T-helper 17 cell (primary cell): ENCODE data around the gene TNFSF11. TPM values are rescaled to one million over a fixed set of nuclear protein-coding genes. Genes with fewer than 3 reads are reported as not detected.

Source experiments
- ATAC-seq: fragments of 150-1000 bp; cut with Tn5 transposase; 2 replicates; pipeline ENCODE4 v1.10.0; 2021; ENCODE audit warnings: mild to moderate bottlenecking, moderate library complexity
- DNase-seq, 3 donors: peaks; one replicate each; pipeline versions ENCODE4 v3.0.0 to v3.0.0-alpha.2; 2020 to 2021
- H3K9me3 ChIP-seq: one replicate; pipeline ENCODE4 v1.7.0; 2013; ENCODE audit warnings: low read length, mild to moderate bottlenecking; ENCODE audit not compliant: control insufficient read depth, poor library complexity, severe bottlenecking
- H3K27ac Mint-ChIP-seq: one replicate; pipeline ENCODE4 v1.8.0; 2022; ENCODE audit warnings: mild to moderate bottlenecking, moderate library complexity, mixed read lengths
- H3K27me3 Mint-ChIP-seq: one replicate; pipeline ENCODE4 v1.8.0; 2022; ENCODE audit warnings: mixed read lengths
- H3K36me3 Mint-ChIP-seq: one replicate; pipeline ENCODE4 v1.8.0; 2022; ENCODE audit warnings: low read depth, mixed read lengths
- H3K4me1 Mint-ChIP-seq: one replicate; pipeline ENCODE4 v1.8.0; 2022; ENCODE audit warnings: mild to moderate bottlenecking, mixed read lengths
- H3K4me3 Mint-ChIP-seq: one replicate; pipeline ENCODE4 v1.8.0; 2022; ENCODE audit warnings: mild to moderate bottlenecking, moderate library complexity, mixed read lengths
- total RNA-seq, 4 donors: library from RNA in 2 of 4; stranded (reverse) in 2 of 4; gene quantifications; one replicate each; pipeline ENCODE4 v1.2.3 and lab custom pipeline; 2022 to 2026

TNFSF11 gene
- total RNA-seq, 2 donors from 2014 or later = not detected

DNA sequence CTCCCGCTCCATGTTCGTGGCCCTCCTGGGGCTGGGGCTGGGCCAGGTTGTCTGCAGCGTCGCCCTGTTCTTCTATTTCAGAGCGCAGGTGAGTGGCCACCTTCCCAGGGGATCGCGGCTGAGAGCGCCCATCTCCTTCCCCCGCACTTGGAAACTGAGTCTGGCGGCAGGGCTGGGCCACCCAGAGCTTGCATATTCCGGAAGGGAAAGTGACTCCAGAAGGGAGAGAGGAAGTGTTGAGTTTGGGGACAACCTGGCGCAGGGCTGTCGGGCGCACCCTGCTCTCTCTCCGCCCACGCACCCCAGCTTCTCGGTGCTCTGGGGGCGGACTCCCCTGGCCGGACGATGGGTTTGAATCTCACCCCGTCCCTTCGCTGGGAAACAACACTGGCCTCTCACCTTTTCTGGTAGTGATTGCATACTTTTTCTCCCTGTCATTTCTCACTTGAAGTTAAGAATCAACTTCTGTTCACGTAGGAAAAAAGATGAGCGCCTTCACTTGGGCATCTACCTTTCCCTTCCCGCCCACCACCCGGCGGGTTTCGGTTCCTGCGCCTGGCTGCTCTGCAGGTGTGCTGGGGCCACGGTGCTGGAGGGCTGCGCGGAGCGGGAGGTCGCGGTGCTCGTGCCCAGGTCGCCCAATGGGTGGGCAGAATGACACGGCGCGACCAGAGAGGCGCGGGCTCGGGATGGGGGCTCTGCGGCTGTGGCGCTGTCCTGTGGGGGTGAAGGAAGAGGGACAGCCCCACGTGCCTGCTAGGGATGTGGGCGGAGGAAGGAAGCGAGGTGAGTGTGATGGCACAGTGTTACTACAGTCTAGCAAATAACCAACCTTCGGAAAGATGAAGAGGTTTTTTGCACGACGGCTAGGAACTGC, 721 bp downstream of the TNFSF11 start:
- H3K36me3 Mint-ChIP-seq = peaks cover 3% of the 10 kb centered on the region
- no peaks in the 10 kb centered on the region for H3K9me3 ChIP-seq
- peak overlapping the region; percentile 92 for H3K4me3 Mint-ChIP-seq
- no peak overlapping the region for H3K27ac Mint-ChIP-seq
- ATAC-seq (peak; percentile 71), DNase-seq (no peak)
- H3K4me1 Mint-ChIP-seq = peaks cover 15% of the 10 kb centered on the region
- H3K27me3 Mint-ChIP-seq = peaks cover 57% of the 10 kb centered on the region

DNA sequence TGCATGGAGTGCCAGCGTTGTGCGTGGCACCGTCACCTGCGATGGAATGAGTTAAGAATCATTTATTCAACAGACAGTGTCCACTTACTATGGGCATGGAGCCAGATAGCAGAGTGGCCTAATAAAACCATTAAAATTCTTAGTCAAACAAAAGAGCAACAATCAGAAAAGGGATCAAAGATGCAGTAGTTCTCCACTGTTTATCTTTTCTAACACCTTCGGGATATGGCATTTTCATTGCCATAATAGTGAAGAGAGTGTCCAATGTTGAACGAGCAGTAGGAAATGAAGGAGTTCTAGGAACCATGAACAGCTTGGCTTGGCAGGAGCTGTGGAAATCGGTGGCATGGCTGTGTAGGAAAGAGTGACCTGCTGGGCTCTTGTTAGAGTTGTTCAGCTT, 2.0 kb downstream of the TNFSF11 start:
- H3K4me1 Mint-ChIP-seq = peaks cover 15% of the 10 kb centered on the region
- peaks cover 65% of the 10 kb centered on the region for H3K27me3 Mint-ChIP-seq
- ATAC-seq (no peak), DNase-seq (no peak)
- peak overlapping the region; percentile 92 for H3K4me3 Mint-ChIP-seq
- no peak overlapping the region for H3K27ac Mint-ChIP-seq
- H3K36me3 Mint-ChIP-seq = peaks cover 3% of the 10 kb centered on the region
- no peaks in the 10 kb centered on the region for H3K9me3 ChIP-seq

DNA sequence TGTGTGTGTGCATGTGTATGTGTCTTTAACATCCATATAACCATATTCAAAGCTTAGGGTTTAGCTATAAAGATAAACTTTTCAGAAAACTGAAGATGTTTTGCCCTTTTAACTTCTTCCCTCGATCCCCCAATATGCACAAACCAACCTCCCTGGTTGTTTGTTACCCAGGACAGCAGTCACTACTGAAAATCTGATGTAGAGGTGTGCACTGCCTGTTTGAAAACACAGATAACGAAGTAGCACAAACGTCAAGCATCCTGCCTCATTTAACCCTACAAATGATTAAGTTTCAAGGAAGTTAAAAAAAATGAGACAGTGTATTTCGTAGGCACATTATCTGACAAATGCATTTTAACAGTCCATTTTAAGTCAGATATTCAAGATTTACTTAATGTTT, 3.6 kb downstream of the TNFSF11 start:
- ATAC-seq (no peak), DNase-seq (no peak)
- H3K9me3 ChIP-seq = no peaks in the 10 kb centered on the region
- peaks cover 69% of the 10 kb centered on the region for H3K27me3 Mint-ChIP-seq
- peaks cover 3% of the 10 kb centered on the region for H3K36me3 Mint-ChIP-seq
- H3K4me1 Mint-ChIP-seq = peaks cover 15% of the 10 kb centered on the region
- H3K4me3 Mint-ChIP-seq = no peak overlapping the region
- no peak overlapping the region for H3K27ac Mint-ChIP-seq

DNA sequence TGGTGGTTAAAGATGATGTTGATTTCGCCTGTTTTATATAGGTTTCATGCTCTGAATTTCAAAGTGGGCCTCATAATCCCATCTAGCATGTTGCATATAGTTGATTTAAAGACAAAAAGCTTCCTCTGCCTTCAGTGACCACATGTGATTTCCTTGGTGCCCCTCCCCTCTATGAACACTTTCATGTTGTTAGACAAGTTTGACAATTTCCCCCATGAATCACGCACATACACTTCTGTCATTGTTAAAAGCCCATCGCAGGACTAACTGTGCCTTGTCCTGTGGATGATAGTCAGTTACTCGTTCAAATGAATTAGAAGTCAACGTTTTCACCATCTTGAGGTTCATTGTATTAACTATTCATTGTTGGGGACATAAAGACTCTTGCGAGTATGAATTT, 6.7 kb downstream of the TNFSF11 start:
- H3K27ac Mint-ChIP-seq = no peak overlapping the region
- H3K4me3 Mint-ChIP-seq = no peak overlapping the region
- no peaks in the 10 kb centered on the region for H3K4me1 Mint-ChIP-seq
- H3K27me3 Mint-ChIP-seq = peaks cover 49% of the 10 kb centered on the region
- no peaks in the 10 kb centered on the region for H3K36me3 Mint-ChIP-seq
- H3K9me3 ChIP-seq = no peaks in the 10 kb centered on the region
- ATAC-seq (no peak), DNase-seq (no peak)

DNA sequence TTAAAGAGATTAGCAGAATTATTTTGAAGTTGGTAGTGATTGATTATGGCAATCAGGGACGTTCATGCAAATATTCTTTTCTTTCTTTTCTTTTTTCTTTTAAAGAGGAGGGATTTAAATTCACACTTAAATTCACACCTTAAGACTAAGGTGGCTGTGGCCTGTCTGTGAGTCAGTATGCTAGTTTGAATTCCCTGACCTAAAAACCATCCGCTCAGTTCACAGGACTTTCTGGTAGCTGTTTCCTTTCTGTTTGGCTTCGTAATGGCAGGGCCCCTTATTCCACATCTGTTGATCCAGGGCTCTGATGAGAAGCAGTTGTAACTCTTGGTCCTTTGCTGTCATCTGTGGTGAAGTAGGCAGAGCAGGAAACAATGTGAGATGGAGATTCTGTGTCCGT, 7.5 kb downstream of the TNFSF11 start:
- Mint-ChIP-seq H3K27me3 (peaks cover 41% of the 10 kb centered on the region), H3K36me3 (no peaks in the 10 kb centered on the region), H3K4me1 (no peaks in the 10 kb centered on the region), H3K4me3 (no peak overlapping the region), H3K27ac (no peak overlapping the region)
- ATAC-seq (no peak), DNase-seq (no peak)
- H3K9me3 ChIP-seq = no peaks in the 10 kb centered on the region

DNA sequence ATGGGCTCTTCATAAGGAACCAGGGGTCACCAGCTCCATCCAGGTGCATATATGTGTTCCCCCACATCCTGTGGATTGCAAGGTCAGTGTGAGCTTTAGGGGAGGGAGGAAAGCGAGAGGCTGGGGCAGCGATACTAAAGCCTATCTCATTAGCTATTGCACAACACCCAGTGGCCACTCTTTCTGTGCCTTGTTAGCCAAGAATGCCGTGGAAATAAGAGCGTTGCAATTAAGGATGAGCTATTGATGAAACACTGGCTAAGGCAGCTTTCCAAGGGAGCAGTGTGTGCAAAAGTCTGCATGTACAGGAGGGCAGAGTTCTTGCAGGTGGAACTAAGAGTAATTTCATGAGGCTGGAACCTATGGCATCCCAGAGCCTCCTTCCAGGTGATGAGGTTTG, 17.6 kb downstream of the TNFSF11 start:
- H3K4me3 Mint-ChIP-seq = no peak overlapping the region
- H3K4me1 Mint-ChIP-seq = peaks cover 2% of the 10 kb centered on the region
- H3K36me3 Mint-ChIP-seq = no peaks in the 10 kb centered on the region
- ATAC-seq (no peak), DNase-seq (no peak)
- H3K27ac Mint-ChIP-seq = peak overlapping the region; percentile 77
- no peaks in the 10 kb centered on the region for H3K9me3 ChIP-seq
- peaks cover 63% of the 10 kb centered on the region for H3K27me3 Mint-ChIP-seq

DNA sequence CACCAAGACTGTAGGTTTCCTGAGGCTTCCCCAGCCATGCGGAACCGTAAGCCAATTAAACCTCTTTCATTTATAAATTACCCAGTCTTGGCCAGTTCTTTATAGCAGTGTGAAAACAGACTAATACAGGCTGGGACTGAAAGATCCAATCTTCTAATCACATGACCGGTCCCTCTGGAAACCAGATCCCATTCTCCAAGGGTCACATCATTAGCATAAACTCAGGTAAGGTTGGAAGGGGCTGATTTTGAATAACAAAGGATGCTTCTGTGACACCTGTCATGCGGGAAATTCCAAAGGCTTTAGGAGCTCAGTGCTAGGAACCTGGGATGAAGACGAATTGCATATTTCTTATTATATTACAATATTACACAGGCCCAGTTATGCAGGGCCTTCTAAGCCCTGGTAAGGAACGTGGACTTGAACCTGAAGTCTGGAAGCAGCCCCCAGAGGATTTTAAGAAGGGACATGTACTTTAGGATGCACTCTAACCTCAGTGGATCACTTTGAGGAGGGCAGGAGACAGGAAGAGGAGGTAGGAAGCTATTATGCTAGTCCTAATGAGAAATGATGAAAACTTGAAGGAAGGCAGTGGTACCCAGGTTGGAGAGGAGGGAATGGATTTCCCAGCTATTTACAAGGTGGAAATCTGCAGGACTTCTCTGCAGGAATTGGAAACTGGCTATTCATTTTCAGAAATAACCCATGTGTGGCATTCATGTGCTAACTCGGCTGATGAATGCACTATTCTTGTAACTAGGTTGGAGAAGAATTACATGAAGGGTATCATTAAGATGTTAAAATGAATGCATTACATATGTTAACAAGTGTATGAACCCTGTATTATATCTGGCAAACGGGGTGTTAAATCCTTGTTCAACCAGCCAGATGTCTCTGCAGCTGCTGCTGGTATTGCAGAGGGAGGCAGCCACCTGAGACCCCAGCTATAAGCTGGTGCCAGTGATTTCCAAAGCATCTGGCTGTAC, 19.3 kb downstream of the TNFSF11 start:
- no peak for ATAC-seq
- Mint-ChIP-seq H3K4me3 (no peak overlapping the region), H3K27me3 (peaks cover 55% of the 10 kb centered on the region)

DNA sequence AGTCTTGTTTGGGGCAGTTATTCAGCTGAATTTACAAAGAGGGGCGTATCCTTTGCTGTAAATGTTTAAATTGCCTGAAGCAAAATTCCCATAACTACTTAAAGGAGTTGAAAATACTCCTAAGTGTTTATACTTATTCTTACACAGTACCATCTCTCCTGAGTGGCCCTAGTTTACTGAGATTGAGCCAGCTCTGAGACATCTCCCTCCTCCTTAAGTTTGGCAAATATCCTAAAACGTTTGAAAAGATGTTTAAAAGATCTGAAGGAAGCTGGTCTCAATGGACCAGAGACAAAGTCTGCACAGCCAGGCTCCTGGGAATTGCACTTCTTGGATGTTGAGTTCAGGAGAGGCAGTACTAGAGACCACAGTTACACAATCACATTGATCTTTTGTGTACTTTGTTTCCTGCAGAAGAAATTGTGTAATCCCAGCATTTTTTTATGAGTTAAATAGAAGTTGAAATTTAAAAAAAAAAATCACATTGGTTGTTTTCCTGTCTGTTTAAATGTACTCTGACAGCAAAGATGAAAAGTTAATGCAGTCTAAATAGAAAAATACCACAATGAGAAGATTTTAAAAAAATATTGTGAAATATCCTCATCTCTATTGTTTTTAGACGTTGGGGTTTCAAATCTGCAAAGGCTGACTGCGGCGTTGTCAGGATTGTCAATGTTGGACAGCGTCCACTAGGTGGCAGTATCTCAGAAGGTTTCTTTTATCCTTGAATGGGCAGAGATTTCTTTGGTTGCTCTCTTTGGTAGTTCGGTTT, 20.7 kb downstream of the TNFSF11 start:
- Mint-ChIP-seq H3K4me1 (no peaks in the 10 kb centered on the region), H3K27ac (no peak overlapping the region)
- ATAC-seq = peak; percentile 56

More for the DNA sequence above, 19.3 kb downstream of the TNFSF11 start:
- no peak for DNase-seq
- peaks cover 2% of the 10 kb centered on the region for H3K4me1 Mint-ChIP-seq
- no peaks in the 10 kb centered on the region for H3K36me3 Mint-ChIP-seq
- no peak overlapping the region for H3K27ac Mint-ChIP-seq
- no peaks in the 10 kb centered on the region for H3K9me3 ChIP-seq

DNA sequence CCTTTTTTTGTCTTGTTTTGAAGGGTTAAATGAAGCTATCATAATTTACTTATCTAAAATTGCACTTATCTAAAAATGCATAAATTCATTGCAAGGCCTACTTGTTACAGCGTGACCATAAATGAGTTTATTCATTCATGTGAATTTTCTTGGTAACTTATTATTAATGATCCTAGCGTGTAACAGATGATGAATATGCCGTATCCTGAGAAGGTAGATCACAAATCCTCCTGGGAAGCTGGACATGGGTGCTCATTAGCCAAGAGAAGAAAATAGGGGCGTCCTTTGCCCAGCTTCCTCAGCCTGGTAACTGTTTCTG, 21.3 kb downstream of the TNFSF11 start:
- Mint-ChIP-seq H3K27ac (no peak overlapping the region), H3K4me3 (no peak overlapping the region), H3K4me1 (no peaks in the 10 kb centered on the region), H3K36me3 (no peaks in the 10 kb centered on the region), H3K27me3 (peaks cover 58% of the 10 kb centered on the region)
- no peaks in the 10 kb centered on the region for H3K9me3 ChIP-seq
- no peak for ATAC-seq
- DNase-seq = no peak

More for the DNA sequence above, 20.7 kb downstream of the TNFSF11 start:
- H3K27me3 Mint-ChIP-seq = peaks cover 63% of the 10 kb centered on the region
- DNase-seq = peak in 1 of 3 donors; percentile 35
- no peaks in the 10 kb centered on the region for H3K9me3 ChIP-seq
- no peak overlapping the region for H3K4me3 Mint-ChIP-seq
- no peaks in the 10 kb centered on the region for H3K36me3 Mint-ChIP-seq

DNA sequence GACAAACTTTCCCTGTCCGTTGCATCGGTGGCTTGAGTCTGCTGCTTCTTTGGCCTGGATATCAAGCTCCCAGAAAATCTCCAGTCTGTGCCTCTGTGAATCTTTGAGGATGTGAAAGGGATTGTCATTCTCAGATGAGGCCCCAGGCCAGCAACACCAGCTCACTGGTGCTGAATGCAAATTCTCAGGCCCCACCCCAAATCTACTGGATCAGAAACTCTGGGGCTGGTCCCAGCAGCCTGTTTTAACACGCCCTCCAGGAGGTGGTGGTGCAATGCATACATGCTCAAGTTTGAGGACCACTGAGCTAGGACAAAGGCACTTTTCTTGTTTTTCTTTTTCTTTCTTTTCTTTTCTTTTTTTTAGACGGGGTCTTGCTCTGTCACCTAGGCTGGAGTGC, 23.6 kb downstream of the TNFSF11 start:
- H3K27me3 Mint-ChIP-seq = peaks cover 40% of the 10 kb centered on the region
- no peaks in the 10 kb centered on the region for H3K36me3 Mint-ChIP-seq
- no peaks in the 10 kb centered on the region for H3K9me3 ChIP-seq
- no peak for ATAC-seq
- no peak for DNase-seq
- no peak overlapping the region for H3K4me3 Mint-ChIP-seq
- no peaks in the 10 kb centered on the region for H3K4me1 Mint-ChIP-seq
- peak overlapping the region; percentile 6 for H3K27ac Mint-ChIP-seq

DNA sequence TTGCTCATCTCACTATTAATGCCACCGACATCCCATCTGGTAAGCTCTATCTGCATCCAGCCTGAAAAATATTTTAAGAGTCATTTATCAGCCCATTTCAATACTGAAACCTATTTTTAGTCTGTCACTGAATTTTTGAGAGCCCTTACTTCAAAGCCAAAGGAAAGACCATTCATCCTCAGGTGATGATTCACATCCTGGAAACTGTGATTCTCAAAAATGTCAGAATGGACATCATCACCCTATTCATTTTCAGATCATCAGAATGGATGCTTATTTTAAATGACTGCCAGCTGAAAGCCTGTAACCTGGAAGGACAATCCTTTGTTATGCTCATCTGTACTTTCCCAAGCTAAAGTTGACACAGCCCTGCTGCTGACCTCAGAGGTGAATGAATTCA, 27.0 kb downstream of the TNFSF11 start:
- H3K27ac Mint-ChIP-seq = no peak overlapping the region
- no peaks in the 10 kb centered on the region for H3K36me3 Mint-ChIP-seq
- H3K27me3 Mint-ChIP-seq = peaks cover 19% of the 10 kb centered on the region
- DNase-seq (no peak), ATAC-seq (no peak)
- no peak overlapping the region for H3K4me3 Mint-ChIP-seq
- H3K4me1 Mint-ChIP-seq = no peaks in the 10 kb centered on the region
- H3K9me3 ChIP-seq = no peaks in the 10 kb centered on the region

DNA sequence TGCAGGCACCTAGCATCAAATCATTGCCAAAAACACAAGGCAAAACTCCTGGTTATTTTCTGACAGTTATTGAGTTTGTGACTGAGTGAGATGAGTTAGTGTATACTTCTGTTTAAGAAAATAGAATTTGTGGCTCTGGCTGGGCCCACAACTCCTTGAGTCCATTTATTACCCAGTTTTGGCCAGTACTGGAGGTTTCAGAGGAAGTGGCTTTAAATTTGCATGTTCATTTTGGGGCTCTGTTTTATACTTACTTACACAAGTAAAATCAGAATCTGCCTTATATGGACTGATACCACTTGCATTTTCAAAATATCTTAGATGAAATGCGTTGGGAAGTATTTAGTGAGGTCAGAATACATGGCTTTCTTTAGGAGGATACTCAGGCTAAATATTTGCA, 29.0 kb downstream of the TNFSF11 start:
- Mint-ChIP-seq H3K4me1 (no peaks in the 10 kb centered on the region), H3K27me3 (peaks cover 21% of the 10 kb centered on the region), H3K36me3 (no peaks in the 10 kb centered on the region), H3K27ac (no peak overlapping the region), H3K4me3 (no peak overlapping the region)
- DNase-seq (no peak), ATAC-seq (no peak)
- H3K9me3 ChIP-seq = no peaks in the 10 kb centered on the region

DNA sequence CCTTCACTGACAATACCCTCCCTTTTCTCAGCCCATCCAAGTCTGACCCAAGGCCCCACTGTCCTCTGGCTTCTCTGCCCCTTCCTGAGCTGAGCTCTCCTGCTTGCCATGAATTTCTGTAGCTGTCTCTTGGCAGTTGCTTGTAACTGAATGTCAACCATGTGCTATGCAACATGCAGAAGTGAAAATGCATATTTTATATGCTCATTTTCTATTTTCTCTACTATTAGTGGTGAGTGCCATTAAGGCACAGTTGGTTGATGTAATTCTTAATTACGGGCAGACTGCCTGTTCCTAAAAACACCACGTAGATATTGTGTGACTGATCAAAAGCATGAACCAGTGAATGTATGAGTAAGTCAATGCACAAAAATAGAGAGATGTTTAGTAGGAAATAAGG, 29.6 kb downstream of the TNFSF11 start:
- Mint-ChIP-seq H3K27ac (no peak overlapping the region), H3K36me3 (no peaks in the 10 kb centered on the region), H3K4me1 (no peaks in the 10 kb centered on the region), H3K4me3 (no peak overlapping the region), H3K27me3 (peaks cover 20% of the 10 kb centered on the region)
- ATAC-seq = no peak
- no peaks in the 10 kb centered on the region for H3K9me3 ChIP-seq
- DNase-seq = no peak
